CD8-positive, alpha-beta memory T cell (primary cell): ENCODE data around the gene PPP6R1. TPM values are rescaled to one million over a fixed set of nuclear protein-coding genes. Genes with fewer than 3 reads are reported as not detected.

ENCODE experiments used
- CTCF ChIA-PET: fragments of 350-600 bp; sonication (Branson Sonifier 250); formaldehyde crosslinking; loops from one replicate; lab custom pipeline; 2021; ENCODE audit warnings: antibody characterized with exemption; lab: Charles Lee
- POLR2A ChIA-PET: fragments of 350-600 bp; sonication (Branson Sonifier 250); formaldehyde crosslinking; loops from one replicate; lab custom pipeline; 2021; ENCODE audit warnings: antibody characterized with exemption; lab: Charles Lee
- DNase-seq, 5 donors: peaks; one replicate each; pipeline versions ENCODE4 v3.0.0 to v3.0.0-alpha.2; 2020 to 2022; ENCODE audit warnings: mixed read lengths in 1 of 5
- H3K27ac ChIP-seq: one replicate; pipeline ENCODE4 v1.7.0; 2013; ENCODE audit warnings: low read depth, mild to moderate bottlenecking, low read length, moderate library complexity
- H3K27me3 ChIP-seq: 2 replicates; pipeline ENCODE4 v1.7.0; 2013; ENCODE audit warnings: low read length, mild to moderate bottlenecking; ENCODE audit not compliant: insufficient read depth, poor library complexity, severe bottlenecking
- H3K36me3 ChIP-seq: 2 replicates; pipeline ENCODE4 v1.7.0; 2013; ENCODE audit warnings: mild to moderate bottlenecking, low read length, moderate library complexity; ENCODE audit not compliant: insufficient read depth
- H3K4me1 ChIP-seq: 2 replicates; pipeline ENCODE4 v1.7.0; 2013; ENCODE audit warnings: mild to moderate bottlenecking, low read length, moderate library complexity; ENCODE audit not compliant: insufficient read depth
- H3K4me3 ChIP-seq: 2 replicates; pipeline ENCODE4 v1.7.0; 2013; ENCODE audit warnings: mild to moderate bottlenecking, low read length
- H3K9me3 ChIP-seq: 2 replicates; pipeline ENCODE4 v1.7.0; 2013; ENCODE audit warnings: mild to moderate bottlenecking, low read length
- H3K27ac Mint-ChIP-seq, 8 donors: one replicate each; pipeline ENCODE4 v1.8.0; 2020 to 2021; ENCODE audit warnings: mixed read lengths in 8 of 8, mild to moderate bottlenecking in 6 of 8, inconsistent platforms in 3 of 8, moderate library complexity in 3 of 8
- H3K27me3 Mint-ChIP-seq, 2 donors: one replicate each; pipeline ENCODE4 v1.8.0; 2020 to 2021; ENCODE audit warnings: mixed read lengths in 2 of 2, mild to moderate bottlenecking in 1 of 2, moderate library complexity in 1 of 2
- H3K36me3 Mint-ChIP-seq, 3 donors: one replicate each; pipeline ENCODE4 v1.8.0; 2020 to 2021; ENCODE audit warnings: mixed read lengths in 3 of 3, inconsistent platforms in 1 of 3, mild to moderate bottlenecking in 1 of 3
- H3K4me1 Mint-ChIP-seq, 3 donors: one replicate each; pipeline ENCODE4 v1.8.0; 2020 to 2021; ENCODE audit warnings: mixed read lengths in 3 of 3, inconsistent platforms in 1 of 3, mild to moderate bottlenecking in 1 of 3
- H3K4me3 Mint-ChIP-seq, 7 donors: one replicate each; pipeline ENCODE4 v1.8.0; 2020 to 2021; ENCODE audit warnings: mixed read lengths in 7 of 7, mild to moderate bottlenecking in 6 of 7, moderate library complexity in 4 of 7, inconsistent platforms in 2 of 7
- H3K9me3 Mint-ChIP-seq, 5 donors: one replicate each; pipeline ENCODE4 v1.8.0; 2020 to 2022; ENCODE audit warnings: mixed read lengths in 5 of 5, mild to moderate bottlenecking in 3 of 5, moderate library complexity in 2 of 5, inconsistent platforms in 1 of 5
- polyA plus RNA-seq: library from polyadenylated mRNA; unstranded; fragments of 300-500 nt; fragmentation: Illumina TruSeq; gene quantifications from one replicate; pipeline ENCODE4 v1.2.3, GENCODE V29; 2021
- total RNA-seq, 2 experiments: library from RNA; stranded (reverse); gene quantifications; one replicate each; pipeline ENCODE4 v1.2.3, GENCODE V29; 2021

PPP6R1 gene
- total and polyA plus RNA-seq, 3 experiments from 2014 or later, result 143 to 225 (median 216) TPM

- ChIA-PET CTCF (no interaction called here), POLR2A (no interaction called here)
- no peaks in the 10 kb centered on the region for H3K36me3 ChIP-seq
- no peak for DNase-seq
- no peaks in the 10 kb centered on the region for H3K9me3 ChIP-seq
- H3K4me3 ChIP-seq, result no peak overlapping the region
- no peaks in the 10 kb centered on the region for H3K36me3 Mint-ChIP-seq
- H3K27me3 ChIP-seq, result peaks cover 13% of the 10 kb centered on the region
- peaks cover 0 to 4% (median 2%) of the 10 kb centered on the region in 3 donors for H3K4me1 Mint-ChIP-seq
- H3K27ac ChIP-seq, result no peak overlapping the region
- no peak overlapping the region for H3K27ac Mint-ChIP-seq
- H3K27me3 Mint-ChIP-seq, result peaks cover 18 to 40% of the 10 kb centered on the region in 2 donors
- H3K9me3 Mint-ChIP-seq, result no peaks in the 10 kb centered on the region
- H3K4me1 ChIP-seq, result no peaks in the 10 kb centered on the region
- H3K4me3 Mint-ChIP-seq, result no peak overlapping the region
Measured at GRCh38 chr19:55186080-55186479, 72.7 kb downstream of the PPP6R1 start.

DNA sequence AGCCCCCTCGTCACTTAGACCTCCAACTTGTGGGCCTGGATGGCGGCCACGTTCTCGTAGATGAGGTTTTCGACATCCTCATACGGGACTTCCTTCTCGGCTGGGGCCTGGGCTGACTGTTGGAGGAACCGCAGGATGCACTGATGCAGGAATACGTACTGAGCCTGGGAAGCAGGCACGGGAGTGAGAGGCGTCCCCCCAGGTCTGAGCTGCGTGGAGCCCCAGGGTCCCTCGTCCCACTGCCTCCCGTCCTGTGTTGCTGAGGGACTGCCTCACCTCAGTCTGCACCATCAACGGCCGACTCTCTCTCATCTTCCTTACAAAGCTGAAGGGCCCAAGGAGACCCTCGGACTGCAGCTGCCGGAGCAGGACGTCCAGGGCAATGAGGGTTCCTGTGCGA is 77.1 kb downstream of the PPP6R1 start:
- Mint-ChIP-seq H3K27ac (peak overlapping the region in 1 of 8 donors; percentile 14), H3K36me3 (no peaks in the 10 kb centered on the region), H3K9me3 (no peaks in the 10 kb centered on the region), H3K4me3 (peak overlapping the region in 1 of 7 donors; percentile 50), H3K4me1 (peaks cover 17 to 29% (median 18%) of the 10 kb centered on the region in 3 donors), H3K27me3 (peaks cover 51 to 66% of the 10 kb centered on the region in 2 donors)
- ChIA-PET CTCF (interaction anchor here (1.1 kb wide), 1 partner anchor 72 kb away, joined by 3 read pairs; no protein-coding TSS in a partner anchor), POLR2A (no interaction called here)
- no peak overlapping the region for H3K4me3 ChIP-seq
- no peak overlapping the region for H3K27ac ChIP-seq
- peaks cover 23% of the 10 kb centered on the region for H3K4me1 ChIP-seq
- peaks cover 44% of the 10 kb centered on the region for H3K27me3 ChIP-seq
- H3K36me3 ChIP-seq, result no peaks in the 10 kb centered on the region
- no peaks in the 10 kb centered on the region for H3K9me3 ChIP-seq
- no peak for DNase-seq

Other genes with a start within 250 kb of the PPP6R1 start
- not detected for gene GP6, start 220.8 kb downstream of the PPP6R1 start, total RNA-seq
- 0.21 TPM for gene GP6, start 220.8 kb downstream of the PPP6R1 start, polyA plus RNA-seq
- 10 to 100 TPM; 21.4 to 22.2 TPM for gene RDH13, start 195.9 kb downstream of the PPP6R1 start, total RNA-seq
- 15.8 TPM for gene RDH13, start 195.9 kb downstream of the PPP6R1 start, polyA plus RNA-seq
- under 1 TPM; 0.27 to 0.74 TPM for gene EPS8L1, start 183.1 kb downstream of the PPP6R1 start, total RNA-seq
- gene EPS8L1, start 183.1 kb downstream of the PPP6R1 start, polyA plus RNA-seq, result 0.28 TPM
- gene PPP1R12C, start 141.4 kb downstream of the PPP6R1 start, total RNA-seq, result 10 to 100 TPM; 95.4 to 98.3 TPM
- 7.7 TPM for gene PPP1R12C, start 141.4 kb downstream of the PPP6R1 start, polyA plus RNA-seq
- not detected for gene TNNT1, start 109.8 kb downstream of the PPP6R1 start, total RNA-seq
- gene TNNT1, start 109.8 kb downstream of the PPP6R1 start, polyA plus RNA-seq, result not detected
- gene TNNI3, start 101.3 kb downstream of the PPP6R1 start, total RNA-seq, result not detected
- gene TNNI3, start 101.3 kb downstream of the PPP6R1 start, polyA plus RNA-seq, result not detected
- gene DNAAF3, start 92.4 kb downstream of the PPP6R1 start, total RNA-seq, result under 1 TPM in 1 of 2 experiments, not detected in 1; 0.27 TPM
- gene DNAAF3, start 92.4 kb downstream of the PPP6R1 start, polyA plus RNA-seq, result not detected
- not detected for gene SYT5, start 78.7 kb downstream of the PPP6R1 start, total RNA-seq
- 0.37 TPM for gene SYT5, start 78.7 kb downstream of the PPP6R1 start, polyA plus RNA-seq
- gene PTPRH, start 49.5 kb downstream of the PPP6R1 start, total RNA-seq, result not detected
- gene PTPRH, start 49.5 kb downstream of the PPP6R1 start, polyA plus RNA-seq, result not detected
- gene TMEM86B, start 30.3 kb downstream of the PPP6R1 start, total RNA-seq, result 10 to 100 TPM in 1 of 2 experiments, 1 to 10 TPM in 1; 8.5 to 10.3 TPM
- 2.9 TPM for gene TMEM86B, start 30.3 kb downstream of the PPP6R1 start, polyA plus RNA-seq
- 10 to 100 TPM; 82.9 to 84.1 TPM for gene HSPBP1, start 21.1 kb upstream of the PPP6R1 start, total RNA-seq
- 46.4 TPM for gene HSPBP1, start 21.1 kb upstream of the PPP6R1 start, polyA plus RNA-seq
- gene BRSK1, start 25.0 kb upstream of the PPP6R1 start, total RNA-seq, result 1 to 10 TPM; 4.1 to 5.7 TPM
- 0.82 TPM for gene BRSK1, start 25.0 kb upstream of the PPP6R1 start, polyA plus RNA-seq
- gene TMEM150B, start 66.3 kb upstream of the PPP6R1 start, total RNA-seq, result under 1 TPM in 1 of 2 experiments, not detected in 1; 0.53 TPM
- gene TMEM150B, start 66.3 kb upstream of the PPP6R1 start, polyA plus RNA-seq, result not detected
- gene KMT5C, start 80.9 kb upstream of the PPP6R1 start, total RNA-seq, result 10 to 100 TPM; 14.6 to 15.0 TPM
- 1.6 TPM for gene KMT5C, start 80.9 kb upstream of the PPP6R1 start, polyA plus RNA-seq
- gene COX6B2, start 95.7 kb upstream of the PPP6R1 start, total RNA-seq, result not detected
- not detected for gene COX6B2, start 95.7 kb upstream of the PPP6R1 start, polyA plus RNA-seq
- not detected for gene GARIN5B, start 104.2 kb upstream of the PPP6R1 start, total RNA-seq
- gene GARIN5B, start 104.2 kb upstream of the PPP6R1 start, polyA plus RNA-seq, result not detected
- under 1 TPM; 0.27 to 0.37 TPM for gene IL11, start 111.4 kb upstream of the PPP6R1 start, total RNA-seq
- gene IL11, start 111.4 kb upstream of the PPP6R1 start, polyA plus RNA-seq, result not detected
- gene TMEM190, start 117.8 kb upstream of the PPP6R1 start, total RNA-seq, result not detected
- not detected for gene TMEM190, start 117.8 kb upstream of the PPP6R1 start, polyA plus RNA-seq
- gene TMEM238, start 125.3 kb upstream of the PPP6R1 start, total RNA-seq, result 10 to 100 TPM; 13.3 to 14.1 TPM
- gene TMEM238, start 125.3 kb upstream of the PPP6R1 start, polyA plus RNA-seq, result 1.9 TPM
- gene RPL28, start 126.9 kb upstream of the PPP6R1 start, total RNA-seq, result 1,000 to 10,000 TPM; 2,376 to 2,381 TPM
- gene RPL28, start 126.9 kb upstream of the PPP6R1 start, polyA plus RNA-seq, result 615 TPM
- gene UBE2S, start 148.8 kb upstream of the PPP6R1 start, total RNA-seq, result 100 to 1,000 TPM; 263 to 291 TPM
- gene UBE2S, start 148.8 kb upstream of the PPP6R1 start, polyA plus RNA-seq, result 42.5 TPM
- not detected for gene SHISA7, start 184.3 kb upstream of the PPP6R1 start, total RNA-seq
- gene SHISA7, start 184.3 kb upstream of the PPP6R1 start, polyA plus RNA-seq, result not detected
- 10 to 100 TPM; 33.7 to 38.8 TPM for gene ISOC2, start 202.6 kb upstream of the PPP6R1 start, total RNA-seq
- 32.0 TPM for gene ISOC2, start 202.6 kb upstream of the PPP6R1 start, polyA plus RNA-seq
- gene C19orf85, start 205.7 kb upstream of the PPP6R1 start, total RNA-seq, result not detected
- not detected for gene C19orf85, start 205.7 kb upstream of the PPP6R1 start, polyA plus RNA-seq
- 1 to 10 TPM; 8.3 to 8.7 TPM for gene ZNF628, start 217.6 kb upstream of the PPP6R1 start, total RNA-seq
- gene ZNF628, start 217.6 kb upstream of the PPP6R1 start, polyA plus RNA-seq, result 0.36 TPM
- gene NAT14, start 226.2 kb upstream of the PPP6R1 start, total RNA-seq, result 10 to 100 TPM; 27.5 to 28.4 TPM
- 7.0 TPM for gene NAT14, start 226.2 kb upstream of the PPP6R1 start, polyA plus RNA-seq
- gene SSC5D, start 229.4 kb upstream of the PPP6R1 start, total RNA-seq, result 1 to 10 TPM in 1 of 2 experiments, under 1 TPM in 1; 0.35 to 1.2 TPM
- not detected for gene SSC5D, start 229.4 kb upstream of the PPP6R1 start, polyA plus RNA-seq